HL-60 (cell line): ENCODE measurements around the gene CCDC186.

Experiments used
- GABPA ChIP-seq: IDR thresholded peaks from 2 replicates; pipeline ENCODE4 v1.6.1; 2012; ENCODE audit warnings: low read depth
- TF ChIP-seq, protein P1 (sequence below): IDR thresholded peaks from one replicate; pipeline ENCODE4 v1.5.1; 2011; ENCODE audit warnings: low read length, control low read depth, inconsistent platforms; ENCODE audit not compliant: insufficient read depth

- TF ChIP-seq, protein P1, sequence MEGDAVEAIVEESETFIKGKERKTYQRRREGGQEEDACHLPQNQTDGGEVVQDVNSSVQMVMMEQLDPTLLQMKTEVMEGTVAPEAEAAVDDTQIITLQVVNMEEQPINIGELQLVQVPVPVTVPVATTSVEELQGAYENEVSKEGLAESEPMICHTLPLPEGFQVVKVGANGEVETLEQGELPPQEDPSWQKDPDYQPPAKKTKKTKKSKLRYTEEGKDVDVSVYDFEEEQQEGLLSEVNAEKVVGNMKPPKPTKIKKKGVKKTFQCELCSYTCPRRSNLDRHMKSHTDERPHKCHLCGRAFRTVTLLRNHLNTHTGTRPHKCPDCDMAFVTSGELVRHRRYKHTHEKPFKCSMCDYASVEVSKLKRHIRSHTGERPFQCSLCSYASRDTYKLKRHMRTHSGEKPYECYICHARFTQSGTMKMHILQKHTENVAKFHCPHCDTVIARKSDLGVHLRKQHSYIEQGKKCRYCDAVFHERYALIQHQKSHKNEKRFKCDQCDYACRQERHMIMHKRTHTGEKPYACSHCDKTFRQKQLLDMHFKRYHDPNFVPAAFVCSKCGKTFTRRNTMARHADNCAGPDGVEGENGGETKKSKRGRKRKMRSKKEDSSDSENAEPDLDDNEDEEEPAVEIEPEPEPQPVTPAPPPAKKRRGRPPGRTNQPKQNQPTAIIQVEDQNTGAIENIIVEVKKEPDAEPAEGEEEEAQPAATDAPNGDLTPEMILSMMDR = no peak
- no peak for TF ChIP-seq GABPA
Measured at GRCh38 chr10:114184276-114184675, 10.3 kb upstream of the CCDC186 start.
